SK-N-SH (cell line): ENCODE measurements around the gene TRIML1. TPM values are rescaled to one million over a fixed set of nuclear protein-coding genes. Genes with fewer than 3 reads are reported as not detected.

Source experiments
- CTCF ChIA-PET: fragments of 300-600, 350-600 bp; formaldehyde crosslinking; extraction: SDS; loops from one replicate; lab custom pipeline; 2021; lab: Yijun Ruan, JAX
- POLR2A ChIA-PET: fragments of 350-600 bp; sonication (Branson Sonifier 250); formaldehyde crosslinking; extraction: SDS; loops from one replicate; lab custom pipeline; 2020; ENCODE audit warnings: antibody characterized with exemption, inconsistent platforms; lab: Yijun Ruan, JAX
- DNase-seq: peaks from one replicate; pipeline ENCODE4 v3.0.0; 2012
- H2AFZ ChIP-seq: fragments of 200-600 bp; sonication (generic); 2 replicates; pipeline ENCODE4 v1.8.1; 2016; ENCODE audit warnings: antibody characterized with exemption, mild to moderate bottlenecking, low read depth
- H3F3A ChIP-seq: fragments of 200-600 bp; sonication (generic); replicated peaks from 2 replicates; pipeline ENCODE3; 2016; ENCODE audit warnings: antibody characterized with exemption, mild to moderate bottlenecking; ENCODE audit not compliant: insufficient read depth
- H3K27ac ChIP-seq, 2 experiments: fragments of 200-500 bp in 1 of 2; fragments of 200-600 bp in 1 of 2; sonication (Bioruptor generic) in 1 of 2; sonication (generic), shearing (Covaris generic) in 1 of 2; 2 replicates each; pipeline versions ENCODE4 v1.5.1 to v1.6.1; 2014 to 2016; ENCODE audit warnings: low read depth in 2 of 2, inconsistent platforms in 1 of 2, low read length in 1 of 2, mild to moderate bottlenecking in 1 of 2, mixed read lengths in 1 of 2
- H3K27me3 ChIP-seq: fragments of 200-600 bp; sonication (generic), shearing (Covaris generic); 2 replicates; pipeline ENCODE4 v1.6.1; 2016; ENCODE audit warnings: mixed run types; ENCODE audit not compliant: insufficient read depth
- H3K36me3 ChIP-seq, 2 experiments: fragments of 200-500 bp in 1 of 2; fragments of 200-600 bp in 1 of 2; sonication (Bioruptor generic) in 1 of 2; sonication (generic) in 1 of 2; replicated peaks in 1 of 2; 2 replicates each; pipeline versions ENCODE3 to v1.5.1; 2014 to 2016; ENCODE audit warnings: low read length in 1 of 2, mild to moderate bottlenecking in 1 of 2; ENCODE audit not compliant: insufficient read depth in 2 of 2, control insufficient read depth in 1 of 2
- H3K4me1 ChIP-seq, 2 experiments: fragments of 200-500 bp in 1 of 2; fragments of 200-600 bp in 1 of 2; sonication (Bioruptor generic) in 1 of 2; sonication (generic), shearing (Covaris generic) in 1 of 2; 2 replicates each; pipeline versions ENCODE4 v1.5.1 to v1.6.1; 2014 to 2016; ENCODE audit warnings: low read depth in 1 of 2, low read length in 1 of 2, mixed run types in 1 of 2; ENCODE audit not compliant: insufficient read depth in 2 of 2, control insufficient read depth in 1 of 2
- H3K4me2 ChIP-seq: fragments of 200-600 bp; sonication (generic), shearing (Covaris generic); 2 replicates; pipeline ENCODE4 v1.6.1; 2017; ENCODE audit warnings: mixed run types
- H3K4me3 ChIP-seq, 2 experiments: fragments of 200-500 bp in 1 of 2; fragments of 200-600 bp in 1 of 2; sonication (Bioruptor generic) in 1 of 2; sonication (generic), shearing (Covaris generic) in 1 of 2; 2 replicates each; pipeline versions ENCODE4 v1.5.1 to v1.8.1; 2014 to 2016; ENCODE audit warnings: low read depth in 2 of 2, inconsistent platforms in 1 of 2, low read length in 1 of 2, mild to moderate bottlenecking in 1 of 2, mixed read lengths in 1 of 2, moderate library complexity in 1 of 2
- H3K79me2 ChIP-seq: fragments of 200-600 bp; sonication (generic); 2 replicates; pipeline ENCODE4 v1.8.1; 2017; ENCODE audit warnings: mild to moderate bottlenecking; ENCODE audit not compliant: insufficient read depth
- H3K9ac ChIP-seq: fragments of 200-600 bp; sonication (generic); 2 replicates; pipeline ENCODE4 v1.6.1; 2017; ENCODE audit warnings: mixed run types
- H3K9me2 ChIP-seq: fragments of 200-600 bp; sonication (generic); 2 replicates; pipeline ENCODE4 v1.6.1; 2017; ENCODE audit warnings: mixed run types
- H3K9me3 ChIP-seq: fragments of 200-600 bp; sonication (generic); 2 replicates; pipeline ENCODE4 v1.6.1; 2017; ENCODE audit warnings: mixed run types, mild to moderate bottlenecking, moderate library complexity
- H4K20me1 ChIP-seq: fragments of 200-600 bp; sonication (generic); 2 replicates; pipeline ENCODE4 v1.6.1; 2017; ENCODE audit warnings: mild to moderate bottlenecking, mixed run types; ENCODE audit not compliant: insufficient read depth
- CHD2 ChIP-seq: fragments of 150-350 bp; IDR thresholded peaks from 2 replicates; pipeline ENCODE4 v1.6.1; 2018; ENCODE audit warnings: low read length; ENCODE audit not compliant: partially characterized antibody
- ELF1 ChIP-seq: IDR thresholded peaks from 2 replicates; pipeline ENCODE4 v1.4.0; 2012
- EZH2phosphoT487 ChIP-seq: fragments of 200-600 bp; sonication (generic); IDR thresholded peaks from 2 replicates; pipeline ENCODE4 v1.6.1; 2017; ENCODE audit warnings: low read depth, mixed run types, mild to moderate bottlenecking, antibody characterized with exemption, moderate library complexity, borderline replicate concordance
- FOSL2 ChIP-seq: IDR thresholded peaks from 2 replicates; pipeline ENCODE4 v1.4.0; 2012; ENCODE audit warnings: low read depth, mild to moderate bottlenecking, moderate library complexity, borderline replicate concordance
- FOXM1 ChIP-seq: IDR thresholded peaks from 2 replicates; pipeline ENCODE4 v1.4.0; 2012; ENCODE audit warnings: low read depth, mild to moderate bottlenecking
- GATA2 ChIP-seq: sonication (generic); formaldehyde crosslinking; IDR thresholded peaks from 2 replicates; pipeline ENCODE4 v1.5.0; 2020; ENCODE audit warnings: mild to moderate bottlenecking, missing genetic modification reagents
- MEF2A ChIP-seq: IDR thresholded peaks from 2 replicates; pipeline ENCODE4 v1.4.0; 2012; ENCODE audit warnings: low read depth, borderline replicate concordance
- NFIC ChIP-seq: IDR thresholded peaks from 2 replicates; pipeline ENCODE4 v1.4.0; 2012; ENCODE audit warnings: borderline replicate concordance
- NRF1 ChIP-seq: IDR thresholded peaks from 2 replicates; pipeline ENCODE4 v1.6.1; 2012; ENCODE audit warnings: low read depth, mild to moderate bottlenecking, low read length
- RAD21 ChIP-seq: IDR thresholded peaks from 2 replicates; pipeline ENCODE4 v1.6.1; 2012; ENCODE audit warnings: mild to moderate bottlenecking, low read length
- RCOR1 ChIP-seq: fragments of 150-350 bp; IDR thresholded peaks from 2 replicates; pipeline ENCODE4 v1.6.1; 2017; ENCODE audit warnings: antibody characterized with exemption, low read length
- RFX5 ChIP-seq: IDR thresholded peaks from 2 replicates; pipeline ENCODE4 v1.6.1; 2012; ENCODE audit warnings: mild to moderate bottlenecking, improper control_type of control experiment, low read length
- SIN3A ChIP-seq: IDR thresholded peaks from 2 replicates; pipeline ENCODE4 v1.6.1; 2012; ENCODE audit warnings: low read depth, mild to moderate bottlenecking, low read length, moderate library complexity, borderline replicate concordance
- SMC3 ChIP-seq: IDR thresholded peaks from 2 replicates; pipeline ENCODE4 v1.6.1; 2012; ENCODE audit warnings: low read depth, low read length, improper control_type of control experiment
- TEAD4 ChIP-seq: IDR thresholded peaks from 2 replicates; pipeline ENCODE4 v1.4.0; 2012; ENCODE audit warnings: mild to moderate bottlenecking, borderline replicate concordance; ENCODE audit not compliant: insufficient read depth
- WGBS: methylation state at CpG from one replicate; pipeline ENCODE4 v1.1.6; 2017; ENCODE audit warnings: low lambda C conversion rate; 5-methylcytosine and 5-hydroxymethylcytosine counted together
- polyA plus RNA-seq, 3 experiments: library from polyadenylated mRNA; depleted of rRNA; stranded (reverse); fragments of >200 nt; gene quantifications; 2 replicates each; pipeline ENCODE4 v1.2.3, GENCODE V29; 2012
- TF ChIP-seq, protein P1 (sequence below): IDR thresholded peaks from 2 replicates; pipeline ENCODE4; 2012
- TF ChIP-seq, protein P2 (sequence below): IDR thresholded peaks from 2 replicates; pipeline ENCODE4 v1.4.0; 2012; ENCODE audit warnings: low read depth
- TF ChIP-seq, protein P3 (sequence below): fragments of 200-600 bp; sonication (generic); IDR thresholded peaks from 2 replicates; pipeline ENCODE4 v1.6.1; 2017; ENCODE audit warnings: antibody characterized with exemption, mild to moderate bottlenecking, moderate library complexity
- TF ChIP-seq, protein P4 (sequence below): fragments of 150-350 bp; IDR thresholded peaks from 2 replicates; pipeline ENCODE4 v1.6.1; 2017; ENCODE audit warnings: antibody characterized with exemption, low read length, low read depth, borderline replicate concordance
- TF ChIP-seq, protein P5 (sequence below): IDR thresholded peaks from 2 replicates; pipeline ENCODE4 v1.4.0; 2012; ENCODE audit warnings: low read depth, borderline replicate concordance

Gene TRIML1
- polyA plus RNA-seq, 1 of the 3 experiments (the other 2 are of a cell fraction) = not detected

DNA sequence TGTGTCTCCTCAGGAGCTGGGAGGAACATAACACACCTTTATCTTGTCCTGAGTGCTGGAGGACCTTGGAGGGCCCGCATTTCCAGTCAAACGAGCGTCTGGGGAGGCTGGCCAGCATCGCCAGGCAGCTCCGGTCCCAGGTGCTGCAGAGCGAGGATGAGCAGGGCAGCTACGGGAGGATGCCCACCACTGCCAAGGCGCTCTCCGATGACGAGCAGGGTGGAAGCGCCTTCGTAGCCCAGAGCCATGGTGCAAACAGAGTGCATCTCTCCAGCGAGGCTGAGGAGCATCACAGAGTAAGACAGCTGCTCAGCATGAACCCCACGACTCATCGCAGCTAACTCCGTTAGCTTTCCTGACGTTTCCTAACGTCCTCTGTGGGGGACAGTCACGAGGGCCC, 430 bp downstream of the TRIML1 start:
- H3K4me2 ChIP-seq = no peak overlapping the region
- TF ChIP-seq, protein P1, sequence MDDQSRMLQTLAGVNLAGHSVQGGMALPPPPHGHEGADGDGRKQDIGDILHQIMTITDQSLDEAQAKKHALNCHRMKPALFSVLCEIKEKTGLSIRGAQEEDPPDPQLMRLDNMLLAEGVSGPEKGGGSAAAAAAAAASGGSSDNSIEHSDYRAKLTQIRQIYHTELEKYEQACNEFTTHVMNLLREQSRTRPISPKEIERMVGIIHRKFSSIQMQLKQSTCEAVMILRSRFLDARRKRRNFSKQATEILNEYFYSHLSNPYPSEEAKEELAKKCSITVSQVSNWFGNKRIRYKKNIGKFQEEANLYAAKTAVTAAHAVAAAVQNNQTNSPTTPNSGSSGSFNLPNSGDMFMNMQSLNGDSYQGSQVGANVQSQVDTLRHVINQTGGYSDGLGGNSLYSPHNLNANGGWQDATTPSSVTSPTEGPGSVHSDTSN = no peak
- TF ChIP-seq TEAD4 = no peak
- TF ChIP-seq CHD2 = no peak
- TF ChIP-seq, protein P2, sequence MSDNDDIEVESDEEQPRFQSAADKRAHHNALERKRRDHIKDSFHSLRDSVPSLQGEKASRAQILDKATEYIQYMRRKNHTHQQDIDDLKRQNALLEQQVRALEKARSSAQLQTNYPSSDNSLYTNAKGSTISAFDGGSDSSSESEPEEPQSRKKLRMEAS = no peak
- TF ChIP-seq RCOR1 = no peak
- no peak for TF ChIP-seq NRF1
- no peak for TF ChIP-seq SIN3A
- TF ChIP-seq, protein P3, sequence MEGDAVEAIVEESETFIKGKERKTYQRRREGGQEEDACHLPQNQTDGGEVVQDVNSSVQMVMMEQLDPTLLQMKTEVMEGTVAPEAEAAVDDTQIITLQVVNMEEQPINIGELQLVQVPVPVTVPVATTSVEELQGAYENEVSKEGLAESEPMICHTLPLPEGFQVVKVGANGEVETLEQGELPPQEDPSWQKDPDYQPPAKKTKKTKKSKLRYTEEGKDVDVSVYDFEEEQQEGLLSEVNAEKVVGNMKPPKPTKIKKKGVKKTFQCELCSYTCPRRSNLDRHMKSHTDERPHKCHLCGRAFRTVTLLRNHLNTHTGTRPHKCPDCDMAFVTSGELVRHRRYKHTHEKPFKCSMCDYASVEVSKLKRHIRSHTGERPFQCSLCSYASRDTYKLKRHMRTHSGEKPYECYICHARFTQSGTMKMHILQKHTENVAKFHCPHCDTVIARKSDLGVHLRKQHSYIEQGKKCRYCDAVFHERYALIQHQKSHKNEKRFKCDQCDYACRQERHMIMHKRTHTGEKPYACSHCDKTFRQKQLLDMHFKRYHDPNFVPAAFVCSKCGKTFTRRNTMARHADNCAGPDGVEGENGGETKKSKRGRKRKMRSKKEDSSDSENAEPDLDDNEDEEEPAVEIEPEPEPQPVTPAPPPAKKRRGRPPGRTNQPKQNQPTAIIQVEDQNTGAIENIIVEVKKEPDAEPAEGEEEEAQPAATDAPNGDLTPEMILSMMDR = no peak
- TF ChIP-seq MEF2A = no peak
- TF ChIP-seq SMC3 = no peak
- TF ChIP-seq EZH2phosphoT487 = no peak
- no peak for TF ChIP-seq FOXM1
- TF ChIP-seq, protein P4, sequence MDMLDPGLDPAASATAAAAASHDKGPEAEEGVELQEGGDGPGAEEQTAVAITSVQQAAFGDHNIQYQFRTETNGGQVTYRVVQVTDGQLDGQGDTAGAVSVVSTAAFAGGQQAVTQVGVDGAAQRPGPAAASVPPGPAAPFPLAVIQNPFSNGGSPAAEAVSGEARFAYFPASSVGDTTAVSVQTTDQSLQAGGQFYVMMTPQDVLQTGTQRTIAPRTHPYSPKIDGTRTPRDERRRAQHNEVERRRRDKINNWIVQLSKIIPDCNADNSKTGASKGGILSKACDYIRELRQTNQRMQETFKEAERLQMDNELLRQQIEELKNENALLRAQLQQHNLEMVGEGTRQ = no peak
- TF ChIP-seq, protein P5, sequence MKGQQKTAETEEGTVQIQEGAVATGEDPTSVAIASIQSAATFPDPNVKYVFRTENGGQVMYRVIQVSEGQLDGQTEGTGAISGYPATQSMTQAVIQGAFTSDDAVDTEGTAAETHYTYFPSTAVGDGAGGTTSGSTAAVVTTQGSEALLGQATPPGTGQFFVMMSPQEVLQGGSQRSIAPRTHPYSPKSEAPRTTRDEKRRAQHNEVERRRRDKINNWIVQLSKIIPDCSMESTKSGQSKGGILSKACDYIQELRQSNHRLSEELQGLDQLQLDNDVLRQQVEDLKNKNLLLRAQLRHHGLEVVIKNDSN = no peak
- no peak for TF ChIP-seq NFIC
- TF ChIP-seq GATA2 (CRISPR knock-in tag) = no peak
- TF ChIP-seq RAD21 = no peak
- no peak for TF ChIP-seq FOSL2
- TF ChIP-seq RFX5 = no peak
- no peak for TF ChIP-seq ELF1
- TF ChIP-seq, all 33 proteins: peak for 0
- Histone ChIP-seq H3K36me3 (no peaks in the 10 kb centered on the region), H4K20me1 (no peaks in the 10 kb centered on the region), H3K9ac (no peak overlapping the region), H3K4me3 (no peak overlapping the region), H3F3A (no peaks in the 10 kb centered on the region), H3K79me2 (no peaks in the 10 kb centered on the region), H2AFZ (no peak overlapping the region), H3K4me1 (no peaks in the 10 kb centered on the region), H3K27ac (no peak overlapping the region), H3K27me3 (no peaks in the 10 kb centered on the region), H3K9me2 (no peaks in the 10 kb centered on the region), H3K9me3 (no peaks in the 10 kb centered on the region)
- 57% methylated on average over 7 of the region's 19 CpGs for WGBS
- CTCF ChIA-PET = no interaction called here
- POLR2A ChIA-PET = no interaction called here
- no peak for DNase-seq
